IPS-15b (cell line): ENCODE data around the gene ACOT8.

Experiments used
- H3K27me3 ChIP-seq: one replicate; pipeline ENCODE4 v1.6.1; 2013; ENCODE audit warnings: low read length; ENCODE audit not compliant: control insufficient read depth, insufficient read depth
- H3K36me3 ChIP-seq: one replicate; pipeline ENCODE4 v1.6.1; 2013; ENCODE audit warnings: low read length; ENCODE audit not compliant: control insufficient read depth, insufficient read depth
- H3K4me1 ChIP-seq: one replicate; pipeline ENCODE4 v1.6.1; 2013; ENCODE audit warnings: mild to moderate bottlenecking, low read length; ENCODE audit not compliant: control insufficient read depth, insufficient read depth
- H3K4me3 ChIP-seq: one replicate; pipeline ENCODE4 v1.5.1; 2013; ENCODE audit warnings: low read depth, low read length
- H3K9ac ChIP-seq: one replicate; pipeline ENCODE4 v1.6.1; 2013; ENCODE audit warnings: low read depth, mild to moderate bottlenecking, low read length
- H3K9me3 ChIP-seq: one replicate; pipeline ENCODE4 v1.6.1; 2013; ENCODE audit warnings: mild to moderate bottlenecking, low read length; ENCODE audit not compliant: control insufficient read depth, insufficient read depth

Gene ACOT8

GRCh38 chr20:45843506-45843905 is 13.7 kb downstream of the ACOT8 start:
- peaks cover 29% of the 10 kb centered on the region for H3K36me3 ChIP-seq
- H3K9ac ChIP-seq: no peak overlapping the region
- H3K9me3 ChIP-seq: no peaks in the 10 kb centered on the region
- no peaks in the 10 kb centered on the region for H3K27me3 ChIP-seq
- H3K4me1 ChIP-seq: no peaks in the 10 kb centered on the region
- no peak overlapping the region for H3K4me3 ChIP-seq

GRCh38 chr20:45842169-45842812 is 14.9 kb downstream of the ACOT8 start:
- H3K9ac ChIP-seq: no peak overlapping the region
- H3K27me3 ChIP-seq: no peaks in the 10 kb centered on the region
- H3K9me3 ChIP-seq: no peaks in the 10 kb centered on the region
- H3K4me3 ChIP-seq: no peak overlapping the region
- H3K4me1 ChIP-seq: no peaks in the 10 kb centered on the region
- H3K36me3 ChIP-seq: peaks cover 29% of the 10 kb centered on the region

- no peak overlapping the region for H3K9ac ChIP-seq
- peaks cover 27% of the 10 kb centered on the region for H3K36me3 ChIP-seq
- no peaks in the 10 kb centered on the region for H3K27me3 ChIP-seq
- H3K4me3 ChIP-seq: no peak overlapping the region
- H3K9me3 ChIP-seq: no peaks in the 10 kb centered on the region
- H3K4me1 ChIP-seq: no peaks in the 10 kb centered on the region
Measured at GRCh38 chr20:45841407-45842129, 15.6 kb downstream of the ACOT8 start.

GRCh38 chr20:45840700-45841198 is 16.4 kb downstream of the ACOT8 start:
- no peak overlapping the region for H3K9ac ChIP-seq
- no peaks in the 10 kb centered on the region for H3K4me1 ChIP-seq
- H3K9me3 ChIP-seq: no peaks in the 10 kb centered on the region
- no peaks in the 10 kb centered on the region for H3K27me3 ChIP-seq
- H3K36me3 ChIP-seq: peaks cover 27% of the 10 kb centered on the region
- H3K4me3 ChIP-seq: no peak overlapping the region

- Histone ChIP-seq H3K4me1 (peaks cover 5% of the 10 kb centered on the region), H3K4me3 (no peak overlapping the region), H3K9me3 (no peaks in the 10 kb centered on the region), H3K9ac (no peak overlapping the region), H3K36me3 (peaks cover 11% of the 10 kb centered on the region), H3K27me3 (no peaks in the 10 kb centered on the region)
Measured at GRCh38 chr20:45836841-45837240, 20.4 kb downstream of the ACOT8 start.

GRCh38 chr20:45835825-45836224 is 21.4 kb downstream of the ACOT8 start:
- Histone ChIP-seq H3K27me3 (no peaks in the 10 kb centered on the region), H3K9me3 (no peaks in the 10 kb centered on the region), H3K9ac (no peak overlapping the region), H3K36me3 (peaks cover 6% of the 10 kb centered on the region), H3K4me3 (no peak overlapping the region), H3K4me1 (peaks cover 5% of the 10 kb centered on the region)

- Histone ChIP-seq H3K4me1 (peaks cover 5% of the 10 kb centered on the region), H3K4me3 (no peak overlapping the region), H3K9ac (no peak overlapping the region), H3K27me3 (no peaks in the 10 kb centered on the region), H3K36me3 (peaks cover 3% of the 10 kb centered on the region), H3K9me3 (no peaks in the 10 kb centered on the region)
Measured at GRCh38 chr20:45835329-45835765, 21.8 kb downstream of the ACOT8 start.

- Histone ChIP-seq H3K4me3 (peak overlapping the region; percentile 87), H3K9ac (no peak overlapping the region), H3K36me3 (peaks cover 3% of the 10 kb centered on the region), H3K9me3 (no peaks in the 10 kb centered on the region), H3K27me3 (no peaks in the 10 kb centered on the region), H3K4me1 (peaks cover 5% of the 10 kb centered on the region)
Measured at GRCh38 chr20:45834797-45835161, 22.4 kb downstream of the ACOT8 start.

- peak overlapping the region; percentile 87 for H3K4me3 ChIP-seq
- H3K36me3 ChIP-seq: peaks cover 3% of the 10 kb centered on the region
- H3K9ac ChIP-seq: peak overlapping the region; percentile 70
- H3K27me3 ChIP-seq: no peaks in the 10 kb centered on the region
- H3K4me1 ChIP-seq: peaks cover 5% of the 10 kb centered on the region
- H3K9me3 ChIP-seq: no peaks in the 10 kb centered on the region
Measured at GRCh38 chr20:45833883-45834796, 23.1 kb downstream of the ACOT8 start.

- H3K36me3 ChIP-seq: peaks cover 2% of the 10 kb centered on the region
- H3K4me1 ChIP-seq: peaks cover 5% of the 10 kb centered on the region
- no peaks in the 10 kb centered on the region for H3K27me3 ChIP-seq
- peak within 1 kb of the TSS; percentile 87 for H3K4me3 ChIP-seq
- H3K9ac ChIP-seq: peak within 1 kb of the TSS; percentile 70
- H3K9me3 ChIP-seq: no peaks in the 10 kb centered on the region
Measured at GRCh38 chr20:45833030-45833882, 23.9 kb downstream of the ACOT8 start, which contains the start of gene SNX21. Gene SNX21, plus strand, starts transcription at chr20:45833799. Its CDS starts 121 bp downstream, at chr20:45833920.

GRCh38 chr20:45832619-45833018 is 24.6 kb downstream of the ACOT8 start:
- no peaks in the 10 kb centered on the region for H3K27me3 ChIP-seq
- no peaks in the 10 kb centered on the region for H3K36me3 ChIP-seq
- H3K4me1 ChIP-seq: peaks cover 5% of the 10 kb centered on the region
- H3K9ac ChIP-seq: no peak overlapping the region
- H3K9me3 ChIP-seq: no peaks in the 10 kb centered on the region
- H3K4me3 ChIP-seq: no peak overlapping the region
